ENCODE results near the gene IQSEC2.
A peak's percentile ranks its signal among the peaks of the same experiment; 100 is the strongest.

Gene IQSEC2

GRCh38 chrX:53281321-53281822 is at the start of gene IQSEC2:
Gene IQSEC2, minus strand, starts transcription at chrX:53281584.
- peak; percentile 12 for FAIRE-seq

- no peak for FAIRE-seq
Measured at GRCh38 chrX:53330331-53330730, 48.9 kb upstream of the IQSEC2 start.

- FAIRE-seq = no peak
Measured at GRCh38 chrX:53324803-53325202, 43.4 kb upstream of the IQSEC2 start.

GRCh38 chrX:53324085-53324484 is 42.7 kb upstream of the IQSEC2 start:
- FAIRE-seq = no peak

GRCh38 chrX:53323196-53323595 is 41.8 kb upstream of the IQSEC2 start:
- no peak for FAIRE-seq

- no peak for FAIRE-seq
Measured at GRCh38 chrX:53321943-53322497, 40.6 kb upstream of the IQSEC2 start.

- no peak for FAIRE-seq
Measured at GRCh38 chrX:53321230-53321942, 40.0 kb upstream of the IQSEC2 start.

GRCh38 chrX:53320543-53321229 is 39.3 kb upstream of the IQSEC2 start:
- no peak for FAIRE-seq

GRCh38 chrX:53319614-53320542 is 38.5 kb upstream of the IQSEC2 start:
- no peak for FAIRE-seq

- FAIRE-seq = no peak
Measured at GRCh38 chrX:53318766-53319353, 37.5 kb upstream of the IQSEC2 start.

- no peak for FAIRE-seq
Measured at GRCh38 chrX:53317365-53318069, 36.1 kb upstream of the IQSEC2 start.

GRCh38 chrX:53316860-53317237 is 35.5 kb upstream of the IQSEC2 start:
- FAIRE-seq = no peak

GRCh38 chrX:53316111-53316859 is 34.9 kb upstream of the IQSEC2 start:
- FAIRE-seq = no peak

GRCh38 chrX:53313728-53314105 is 32.3 kb upstream of the IQSEC2 start:
- FAIRE-seq = no peak

GRCh38 chrX:53312946-53313727 is 31.8 kb upstream of the IQSEC2 start:
- FAIRE-seq = peak; percentile 59

GRCh38 chrX:53309837-53310236 is 28.5 kb upstream of the IQSEC2 start:
- no peak for FAIRE-seq

- FAIRE-seq = no peak
Measured at GRCh38 chrX:53308836-53309235, 27.5 kb upstream of the IQSEC2 start.

- no peak for FAIRE-seq
Measured at GRCh38 chrX:53305996-53306937, 24.9 kb upstream of the IQSEC2 start.
